Neural progenitor cell (in vitro differentiated cells): ENCODE results near the gene MAGI2.

Experiments
- EZH2 ChIP-seq: fragments of 200-600 bp; sonication (generic); IDR thresholded peaks from 2 replicates; pipeline ENCODE4 v1.6.1; 2017; ENCODE audit warnings: antibody characterized with exemption, mild to moderate bottlenecking, moderate library complexity
- TF ChIP-seq, protein P1 (sequence below): fragments of 200-600 bp; sonication (generic); IDR thresholded peaks from 2 replicates; pipeline ENCODE4 v1.5.1; 2017; ENCODE audit warnings: antibody characterized with exemption, mild to moderate bottlenecking

DNA sequence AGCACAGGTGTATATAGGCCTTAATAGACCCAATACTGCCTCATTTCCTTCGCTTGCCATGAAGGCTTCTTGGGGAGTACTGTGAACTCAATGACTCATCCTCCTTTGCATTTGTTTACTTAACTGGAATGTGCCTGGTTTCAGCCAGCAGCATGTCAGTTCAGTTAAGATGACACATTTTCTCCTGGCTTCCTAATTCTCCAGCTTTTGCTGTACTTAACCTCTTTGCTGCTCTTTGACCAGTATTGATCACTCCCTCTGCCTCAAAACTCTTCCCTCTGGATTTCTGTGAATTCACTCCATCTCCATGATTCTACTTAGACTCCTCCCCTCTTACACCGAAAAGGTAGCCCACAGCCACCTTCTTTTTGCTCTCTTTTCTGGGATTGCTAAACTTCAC lies 135.7 kb downstream of the MAGI2 start:
- TF ChIP-seq, protein P1, sequence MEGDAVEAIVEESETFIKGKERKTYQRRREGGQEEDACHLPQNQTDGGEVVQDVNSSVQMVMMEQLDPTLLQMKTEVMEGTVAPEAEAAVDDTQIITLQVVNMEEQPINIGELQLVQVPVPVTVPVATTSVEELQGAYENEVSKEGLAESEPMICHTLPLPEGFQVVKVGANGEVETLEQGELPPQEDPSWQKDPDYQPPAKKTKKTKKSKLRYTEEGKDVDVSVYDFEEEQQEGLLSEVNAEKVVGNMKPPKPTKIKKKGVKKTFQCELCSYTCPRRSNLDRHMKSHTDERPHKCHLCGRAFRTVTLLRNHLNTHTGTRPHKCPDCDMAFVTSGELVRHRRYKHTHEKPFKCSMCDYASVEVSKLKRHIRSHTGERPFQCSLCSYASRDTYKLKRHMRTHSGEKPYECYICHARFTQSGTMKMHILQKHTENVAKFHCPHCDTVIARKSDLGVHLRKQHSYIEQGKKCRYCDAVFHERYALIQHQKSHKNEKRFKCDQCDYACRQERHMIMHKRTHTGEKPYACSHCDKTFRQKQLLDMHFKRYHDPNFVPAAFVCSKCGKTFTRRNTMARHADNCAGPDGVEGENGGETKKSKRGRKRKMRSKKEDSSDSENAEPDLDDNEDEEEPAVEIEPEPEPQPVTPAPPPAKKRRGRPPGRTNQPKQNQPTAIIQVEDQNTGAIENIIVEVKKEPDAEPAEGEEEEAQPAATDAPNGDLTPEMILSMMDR, result no peak
- TF ChIP-seq EZH2, result no peak
